Activated CD8-positive, alpha-beta memory T cell treated with anti-CD3 and anti-CD28 coated beads for 4 hours (primary cell): ENCODE results near the gene ZNF136.
A peak's percentile ranks its signal among the peaks of the same experiment; 100 is the strongest.

ENCODE experiments used
- DNase-seq, 2 donors: peaks; one replicate each; pipeline ENCODE4 v3.0.0-alpha.2; 2020; ENCODE audit warnings: low read depth in 2 of 2

The ZNF136 gene

DNA sequence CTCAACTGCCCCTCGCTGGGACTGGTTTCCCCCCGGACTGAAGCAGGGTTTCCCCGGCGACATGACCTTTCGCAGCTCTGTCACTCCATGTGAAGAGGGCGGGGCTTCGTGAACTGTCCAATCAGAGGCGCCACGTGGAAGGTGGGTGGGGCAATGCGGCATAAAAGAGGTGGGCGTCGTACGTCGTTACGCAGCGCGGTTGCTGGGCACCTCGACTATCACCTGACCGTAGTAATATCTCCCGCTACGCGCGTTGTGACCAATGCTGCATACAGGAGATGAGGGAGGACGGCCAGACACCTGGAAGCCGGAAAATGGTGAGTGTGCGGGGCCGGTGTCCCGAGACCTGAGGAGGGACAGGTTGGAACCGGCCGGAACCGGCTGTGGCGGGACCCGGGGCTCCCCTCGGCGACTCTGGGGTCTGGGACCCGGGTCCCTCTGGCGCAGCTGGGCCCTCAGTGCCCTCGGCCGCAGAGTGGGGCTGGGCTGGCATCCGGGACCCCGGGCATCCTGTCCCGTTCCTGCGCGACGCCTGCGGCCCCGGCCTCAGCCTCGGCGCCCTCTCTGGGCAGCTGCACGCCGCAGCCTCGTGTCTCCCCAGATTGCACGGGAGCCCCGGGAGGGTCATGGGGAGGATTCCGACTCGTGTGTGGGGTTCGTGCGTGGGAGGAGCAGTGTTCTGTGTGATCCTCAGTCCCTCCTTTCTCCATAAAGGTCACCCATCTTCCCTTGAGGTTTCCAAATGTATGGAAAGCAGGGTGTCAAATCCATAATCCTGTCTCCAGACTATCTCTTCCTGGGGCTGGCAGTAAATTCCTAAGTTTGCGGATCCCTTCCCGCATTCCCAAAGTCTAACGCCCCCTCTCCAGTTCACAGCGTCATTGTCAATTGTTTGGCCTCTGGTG lies 32.2 kb downstream of the ZNF136 start:
- DNase-seq: peak; percentile 41 to 73

- DNase-seq: no peak
Observed at GRCh38 chr19:12198136-12198535, 35.2 kb downstream of the ZNF136 start.

DNA sequence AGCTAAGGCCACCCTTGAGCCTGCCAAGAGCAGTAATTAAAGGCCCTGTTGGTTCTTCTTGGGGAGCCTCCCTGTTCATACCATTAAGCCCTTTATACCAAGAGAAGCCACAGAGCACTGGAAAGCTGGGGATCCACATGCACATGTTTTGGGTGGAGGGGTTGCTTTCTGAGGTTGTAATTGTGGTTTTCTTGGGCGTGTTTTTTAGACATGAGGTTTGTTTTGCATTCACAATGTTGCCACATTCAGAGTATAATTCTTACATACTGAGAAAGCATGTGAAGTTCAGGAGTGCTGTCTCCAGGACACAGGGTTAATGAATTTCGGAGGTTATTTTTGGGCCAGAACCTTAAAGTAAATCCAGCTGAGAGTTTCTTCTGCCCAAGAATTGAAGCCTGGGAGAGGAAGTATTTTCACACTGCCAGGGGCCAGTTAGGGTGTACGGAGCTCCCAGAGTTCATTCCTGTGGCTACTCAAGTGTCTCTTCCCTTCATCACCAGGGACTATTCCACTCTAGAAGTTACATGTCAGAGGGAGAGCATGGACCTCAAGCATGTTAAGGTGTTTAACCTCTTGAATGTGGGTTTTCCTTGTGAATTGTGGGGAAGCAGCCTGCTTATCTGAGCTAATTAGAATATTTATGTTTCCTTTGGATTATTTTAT lies 37.0 kb downstream of the ZNF136 start:
- DNase-seq: no peak

DNA sequence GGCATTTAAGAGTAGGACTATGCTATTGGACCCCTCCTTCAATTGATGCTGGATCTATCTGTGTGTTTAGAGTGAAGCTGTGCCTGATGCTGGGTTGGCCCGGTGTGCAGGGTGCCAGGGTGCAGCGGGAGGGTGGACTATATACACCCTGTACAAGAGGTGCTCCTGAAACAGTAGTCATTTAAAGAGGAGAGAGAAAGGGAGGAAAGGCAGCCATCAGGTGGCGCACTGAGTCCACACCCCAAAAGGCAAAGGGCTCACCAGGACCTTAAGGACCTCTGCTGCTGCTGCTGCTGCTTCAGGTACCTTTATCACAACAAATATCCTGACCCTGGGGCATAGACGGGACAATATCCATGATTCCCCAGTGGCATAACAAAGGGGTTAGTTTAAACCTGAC lies 39.4 kb downstream of the ZNF136 start:
- DNase-seq: peak in 1 of 2 donors; percentile 37

- DNase-seq: no peak
Observed at GRCh38 chr19:12205296-12205695, 42.4 kb downstream of the ZNF136 start.

DNA sequence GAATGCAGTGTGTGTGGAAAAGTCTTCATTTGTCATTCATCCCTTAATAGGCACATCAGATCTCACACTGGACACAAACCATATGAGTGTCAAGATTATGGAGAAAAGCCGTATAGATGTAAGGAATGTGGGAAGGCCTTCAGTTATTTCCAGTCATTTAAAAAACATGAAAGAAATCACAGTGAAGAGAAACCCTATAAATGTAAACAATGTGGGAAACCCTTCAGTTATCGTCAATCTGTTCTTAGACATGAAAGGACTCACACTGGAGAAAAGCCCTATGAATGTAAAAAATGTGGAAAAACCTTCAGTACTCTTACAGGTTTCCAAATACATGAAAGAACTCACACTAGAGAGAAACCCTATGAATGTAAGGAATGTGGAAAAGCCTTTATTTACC lies 45.3 kb downstream of the ZNF136 start:
- no peak for DNase-seq

DNA sequence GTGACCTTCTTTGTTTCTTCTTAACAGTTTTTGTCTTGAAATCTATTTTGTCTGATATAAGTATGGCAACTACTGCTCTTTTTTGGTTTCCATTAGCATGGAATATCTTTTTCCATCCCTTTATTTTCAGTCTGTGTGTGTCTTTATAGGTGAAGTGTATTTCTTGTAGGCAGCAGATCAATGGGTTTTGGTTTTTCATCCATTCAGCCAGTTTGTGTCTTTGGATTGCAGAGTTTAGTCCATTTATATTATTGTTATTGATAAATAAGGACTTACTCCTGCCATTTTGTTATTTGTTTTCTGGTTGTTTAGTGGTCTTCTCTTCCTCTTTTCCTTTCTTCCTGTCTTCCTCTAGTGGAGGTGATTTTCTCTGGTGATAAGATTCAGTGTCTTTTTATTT lies 54.4 kb downstream of the ZNF136 start:
- no peak for DNase-seq

DNA sequence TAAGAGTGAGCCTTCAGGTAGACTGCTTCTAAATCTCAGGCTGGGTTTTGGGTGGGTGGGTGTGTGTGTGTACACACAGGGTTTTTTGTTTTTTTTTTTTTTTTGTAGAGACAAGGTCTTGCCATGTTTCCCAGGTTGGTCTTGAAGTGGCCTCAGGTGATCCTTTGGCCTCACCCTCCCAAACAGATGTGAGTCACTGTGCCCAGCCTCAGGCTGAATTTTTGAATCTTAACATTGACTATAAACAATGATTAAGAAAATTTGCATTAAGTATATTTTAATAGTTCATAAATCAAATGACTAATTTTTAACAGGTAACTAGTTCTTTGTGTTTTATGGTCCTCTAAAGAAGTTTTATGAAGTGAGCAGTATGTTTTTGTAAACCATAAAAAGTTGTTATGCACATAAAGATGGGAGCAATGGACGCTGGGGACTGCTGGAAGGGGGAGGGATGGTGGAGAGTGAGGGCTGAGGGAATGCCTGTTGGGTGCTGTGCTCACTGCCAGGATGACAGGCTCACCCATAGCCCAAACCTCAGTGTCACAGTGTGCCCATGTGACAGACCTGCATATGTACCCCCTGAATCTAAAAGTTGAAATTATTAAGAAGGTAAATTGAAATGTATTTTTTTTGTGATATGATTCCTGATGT lies 60.2 kb downstream of the ZNF136 start:
- no peak for DNase-seq

DNA sequence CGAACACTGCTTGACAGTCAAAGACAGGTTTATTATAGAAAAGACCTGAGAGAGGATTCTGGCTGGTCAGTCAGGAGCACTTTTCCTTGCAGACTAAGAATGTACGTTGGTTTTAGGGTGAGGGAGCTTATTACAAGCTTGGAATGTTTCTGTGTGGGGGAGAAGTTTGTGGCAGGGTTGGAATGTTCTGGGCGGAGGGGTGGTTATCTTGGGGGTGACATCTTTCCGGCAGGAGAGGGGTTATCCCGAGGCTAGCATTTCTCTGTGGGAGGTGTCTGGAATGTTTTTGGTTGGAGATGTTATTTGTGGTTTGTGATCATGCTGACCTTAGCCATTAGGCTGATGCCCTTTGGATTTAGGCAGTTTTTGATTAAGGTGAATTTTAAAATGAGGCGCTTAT lies 61.8 kb downstream of the ZNF136 start:
- DNase-seq: no peak

DNA sequence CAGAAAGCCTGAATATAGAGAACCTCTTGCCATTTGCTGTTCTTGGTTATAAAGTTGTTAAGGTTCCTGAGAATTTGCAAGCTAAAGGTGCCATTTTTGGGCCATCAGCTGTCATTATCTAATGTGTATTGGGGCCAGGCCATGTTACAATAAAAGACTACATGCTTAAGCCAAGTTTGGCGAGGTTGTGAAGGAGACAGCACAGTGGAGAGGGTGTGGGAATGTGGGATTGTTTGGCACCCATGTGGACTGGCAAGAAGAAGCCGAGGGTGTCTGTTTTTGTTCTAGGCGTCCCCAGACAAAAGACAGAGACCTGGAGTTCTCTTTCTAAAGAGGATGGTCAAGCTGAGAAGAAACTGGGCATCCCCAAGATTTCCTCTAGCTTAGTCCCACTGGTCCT lies 67.1 kb downstream of the ZNF136 start:
- DNase-seq: no peak

- DNase-seq: no peak
Observed at GRCh38 chr19:12230751-12231733, 68.1 kb downstream of the ZNF136 start.

DNA sequence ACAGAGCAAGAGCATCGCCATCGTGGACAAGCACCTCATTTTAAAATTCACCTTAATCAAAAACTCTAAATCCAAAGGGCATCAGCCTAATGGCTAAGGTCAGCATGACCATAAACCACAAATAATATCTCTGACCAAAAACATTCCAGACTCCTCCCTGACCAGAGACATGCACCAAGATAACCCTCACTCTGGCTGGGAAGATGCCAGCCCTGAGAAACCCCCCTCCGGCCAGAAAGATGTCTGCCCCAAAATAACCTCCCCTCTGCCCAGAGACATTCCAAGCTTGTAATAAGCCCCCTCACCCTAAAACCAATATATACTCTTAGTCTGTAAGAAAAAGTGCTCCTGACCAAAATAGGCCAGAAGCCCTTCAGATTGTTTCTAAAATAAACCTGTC lies 70.1 kb downstream of the ZNF136 start:
- DNase-seq: no peak

- no peak for DNase-seq
Observed at GRCh38 chr19:12237143-12237839, 74.4 kb downstream of the ZNF136 start.
